ENCODE data around the gene MAGEF1.

The MAGEF1 gene

GRCh38 chr3:184687363-184688015 is 24.4 kb downstream of the MAGEF1 start:
- DNase-seq = no peak

GRCh38 chr3:184685646-184686045 is 26.2 kb downstream of the MAGEF1 start:
- no peak for DNase-seq

- DNase-seq = no peak
Measured at GRCh38 chr3:184685055-184685454, 26.8 kb downstream of the MAGEF1 start.

GRCh38 chr3:184683900-184684560 is 27.8 kb downstream of the MAGEF1 start:
- no peak for DNase-seq

- no peak for DNase-seq
Measured at GRCh38 chr3:184683234-184683633, 28.6 kb downstream of the MAGEF1 start.

GRCh38 chr3:184682671-184683070 is 29.2 kb downstream of the MAGEF1 start:
- no peak for DNase-seq

- DNase-seq = no peak
Measured at GRCh38 chr3:184680385-184681345, 31.2 kb downstream of the MAGEF1 start.

- peak; percentile 49 for DNase-seq
Measured at GRCh38 chr3:184679056-184679816, 32.6 kb downstream of the MAGEF1 start.

GRCh38 chr3:184678317-184679055 is 33.4 kb downstream of the MAGEF1 start:
- DNase-seq = no peak

GRCh38 chr3:184677344-184678316 is 34.2 kb downstream of the MAGEF1 start:
- no peak for DNase-seq

- DNase-seq = no peak
Measured at GRCh38 chr3:184676927-184677326, 34.9 kb downstream of the MAGEF1 start.

GRCh38 chr3:184674626-184675025 is 37.2 kb downstream of the MAGEF1 start:
- no peak for DNase-seq

- peak; percentile 44 for DNase-seq
Measured at GRCh38 chr3:184672977-184673870, 38.6 kb downstream of the MAGEF1 start.

- no peak for DNase-seq
Measured at GRCh38 chr3:184672335-184672734, 39.5 kb downstream of the MAGEF1 start.

- DNase-seq = no peak
Measured at GRCh38 chr3:184670091-184670602, 41.7 kb downstream of the MAGEF1 start.

GRCh38 chr3:184669578-184669977 is 42.3 kb downstream of the MAGEF1 start:
- DNase-seq = no peak

- DNase-seq = no peak
Measured at GRCh38 chr3:184666442-184666841, 45.4 kb downstream of the MAGEF1 start.

GRCh38 chr3:184665101-184665500 is 46.8 kb downstream of the MAGEF1 start:
- DNase-seq = no peak

- no peak for DNase-seq
Measured at GRCh38 chr3:184663756-184664155, 48.1 kb downstream of the MAGEF1 start.

Data from NCI-H526 treated with DMSO at 0.1 percent for 48 hours (cell line).